Stimulated activated CD4-positive, alpha-beta T cell treated with anti-CD3 and anti-CD28 coated beads, Interleukin-12 subunit alpha, Interleukin-12 subunit beta, amount 100 ng/mL, for 24 hours (primary cell): ENCODE measurements around the gene MDFI.

Experiments
- DNase-seq, 2 experiments: peaks; one replicate each; pipeline ENCODE4 v3.0.0-alpha.2; 2020; ENCODE audit warnings: low read depth in 2 of 2

The MDFI gene, protein sequence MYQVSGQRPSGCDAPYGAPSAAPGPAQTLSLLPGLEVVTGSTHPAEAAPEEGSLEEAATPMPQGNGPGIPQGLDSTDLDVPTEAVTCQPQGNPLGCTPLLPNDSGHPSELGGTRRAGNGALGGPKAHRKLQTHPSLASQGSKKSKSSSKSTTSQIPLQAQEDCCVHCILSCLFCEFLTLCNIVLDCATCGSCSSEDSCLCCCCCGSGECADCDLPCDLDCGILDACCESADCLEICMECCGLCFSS

DNA sequence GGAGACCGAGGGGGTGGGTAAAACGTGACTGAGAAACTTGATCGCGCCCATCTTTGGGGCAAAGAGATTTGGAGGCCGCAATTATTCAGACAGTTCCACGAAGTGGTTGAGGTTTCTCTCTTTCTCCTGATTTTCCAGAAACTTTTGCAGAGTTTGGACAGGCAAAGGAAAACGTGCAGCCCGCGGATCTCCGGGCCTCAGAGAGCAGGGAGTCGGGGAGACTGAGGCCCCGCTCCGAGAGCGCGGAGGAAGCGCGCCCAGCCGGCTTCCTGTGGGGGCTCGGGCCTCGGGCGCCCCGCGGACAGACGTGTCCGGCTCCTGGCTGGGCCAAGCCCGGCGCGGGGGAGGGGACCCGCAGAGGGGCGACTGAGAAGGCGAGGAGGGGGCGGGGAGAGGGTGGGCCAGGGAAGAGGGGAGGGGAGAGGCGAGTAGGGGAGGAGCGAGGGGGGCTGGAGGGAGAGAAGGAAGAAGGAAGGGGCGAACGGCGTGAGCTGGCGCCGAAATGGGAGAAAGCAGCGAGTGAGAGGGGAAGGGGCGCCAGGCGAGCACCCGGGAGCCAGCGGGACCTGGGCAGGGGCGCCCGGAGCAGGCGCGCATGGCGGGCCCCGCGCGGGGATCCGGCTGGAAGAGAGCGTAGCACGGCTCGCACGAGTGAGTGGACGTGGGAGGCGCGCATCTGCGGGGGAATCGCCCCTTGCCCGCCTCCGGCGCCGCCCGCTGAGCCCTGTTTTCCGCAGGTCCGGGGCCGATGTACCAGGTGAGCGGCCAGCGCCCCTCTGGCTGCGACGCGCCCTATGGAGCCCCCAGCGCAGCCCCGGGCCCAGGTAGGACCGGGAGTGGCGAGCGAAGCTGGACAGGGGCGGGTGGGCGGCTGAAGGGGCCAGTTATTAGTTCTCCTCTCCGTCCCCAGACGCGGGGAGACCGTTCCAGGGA, at the start of gene MDFI:
MDFI (plus strand) TSS at position 467 of the 933 bp plus-strand sequence; CDS start at position 749, 282 bp downstream.
- DNase-seq, result no peak

DNA sequence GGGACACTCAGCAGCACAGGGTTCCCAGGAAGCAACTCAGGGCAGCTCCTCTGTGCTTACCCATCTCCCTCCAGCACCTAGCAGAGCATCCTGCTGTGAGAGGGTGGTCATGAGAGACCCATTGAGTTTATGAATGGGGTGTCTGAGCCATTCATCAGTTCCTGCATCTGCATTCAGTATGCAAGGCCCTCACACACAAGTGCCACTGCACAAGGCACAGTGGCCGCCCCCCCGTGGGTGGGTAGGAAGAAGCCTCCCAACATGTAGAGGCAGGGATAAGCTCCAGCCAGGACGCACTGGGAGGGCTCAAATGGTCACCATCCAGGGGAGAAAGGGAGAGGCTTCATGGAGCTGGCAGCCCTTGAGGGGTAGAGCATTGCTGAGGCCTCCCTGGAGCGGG, 49.0 kb upstream of the MDFI start:
- DNase-seq, result no peak

DNA sequence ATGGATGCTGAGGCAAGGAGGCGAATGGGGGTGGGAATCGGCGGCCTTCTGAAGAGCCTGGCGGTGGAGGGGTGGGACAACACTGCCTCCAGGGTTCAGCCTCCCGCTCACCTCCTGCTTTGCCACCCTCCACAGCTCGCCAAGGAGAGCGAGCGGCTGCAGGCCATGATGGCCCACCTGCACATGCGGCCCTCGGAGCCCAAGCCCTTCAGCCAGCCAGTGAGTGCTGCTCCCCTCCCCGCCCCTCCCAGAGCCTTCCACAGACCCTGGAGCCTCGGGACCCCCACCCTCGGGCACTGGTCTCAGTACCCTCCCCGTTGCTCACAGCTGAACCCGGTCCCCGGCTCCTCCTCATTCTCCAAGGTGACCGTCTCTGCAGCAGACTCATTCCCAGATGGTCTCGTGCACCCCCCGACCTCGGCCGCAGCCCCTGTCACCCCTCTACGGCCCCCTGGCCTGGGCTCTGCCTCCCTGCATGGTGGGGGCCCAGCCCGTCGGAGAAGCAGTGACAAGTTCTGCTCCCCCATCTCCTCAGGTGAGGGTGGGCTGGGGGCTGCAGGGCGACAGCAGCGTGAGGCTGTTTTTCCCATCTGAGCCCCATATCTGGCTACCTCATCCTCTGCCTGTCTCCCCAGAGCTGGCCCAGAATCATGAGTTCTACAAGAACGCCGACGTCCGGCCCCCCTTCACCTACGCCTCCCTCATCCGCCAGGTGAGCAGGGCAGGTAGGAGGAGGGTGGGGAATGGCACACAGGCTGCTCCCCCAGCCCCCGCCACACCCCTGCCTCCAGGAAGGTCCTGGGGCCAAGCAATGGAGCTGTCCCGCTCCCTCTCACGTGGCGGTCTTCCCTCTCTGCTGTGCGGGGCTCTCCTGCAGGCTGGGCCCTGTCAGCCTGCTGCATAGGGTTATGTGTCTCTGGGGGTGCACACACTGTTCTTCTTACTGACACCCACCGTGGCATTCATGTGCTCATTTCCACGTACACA, 48.3 kb upstream of the MDFI start:
- DNase-seq, result no peak

DNA sequence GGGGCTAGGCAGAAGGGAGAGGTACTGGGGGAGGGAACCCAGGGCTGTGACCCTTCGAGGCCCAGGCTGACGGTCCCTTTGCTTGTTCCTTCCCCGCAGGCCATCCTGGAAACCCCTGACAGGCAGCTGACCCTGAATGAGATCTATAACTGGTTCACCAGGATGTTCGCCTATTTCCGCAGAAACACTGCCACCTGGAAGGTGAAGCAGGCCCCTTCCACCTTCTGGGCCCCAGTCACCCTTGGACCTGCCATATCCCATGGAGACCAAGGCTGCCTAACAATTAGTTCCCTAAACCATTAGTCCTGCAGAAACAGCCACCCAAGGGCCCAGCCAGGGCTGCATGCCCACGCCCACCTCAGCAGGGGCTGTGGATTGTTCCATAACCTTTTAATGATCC, 47.1 kb upstream of the MDFI start:
- no peak for DNase-seq

DNA sequence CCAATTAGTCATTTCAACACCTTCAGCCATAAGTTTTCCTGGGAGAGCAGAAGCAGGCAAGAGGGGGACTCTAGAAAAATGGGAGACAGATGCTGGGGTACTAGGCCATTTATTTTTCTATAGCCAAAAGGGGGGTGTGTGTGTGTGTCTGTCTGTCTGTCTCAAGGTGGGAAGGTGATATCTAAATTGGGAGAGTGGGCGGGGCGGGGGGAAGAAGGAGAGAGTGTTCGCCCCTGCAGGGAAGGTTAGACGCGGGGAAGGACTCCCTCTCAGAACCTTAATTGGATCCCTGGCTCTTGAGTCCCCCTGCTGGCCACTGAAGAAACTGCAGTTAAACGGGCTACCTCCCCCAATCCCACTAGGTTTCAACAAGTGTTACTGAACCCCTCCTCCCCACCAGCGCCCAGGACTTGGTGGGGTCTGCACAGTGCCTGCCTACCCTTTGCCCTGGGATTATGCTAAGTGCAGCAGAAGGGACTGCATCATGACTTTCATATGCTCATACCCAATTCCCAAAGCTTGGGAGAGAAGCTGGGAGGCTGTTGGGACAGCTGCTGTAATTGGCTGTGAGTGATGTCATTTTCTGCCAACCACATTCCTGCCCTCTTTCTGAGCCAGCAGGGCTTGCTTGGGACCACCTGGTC, 46.3 kb upstream of the MDFI start:
- DNase-seq, result peak; percentile 62 to 79

DNA sequence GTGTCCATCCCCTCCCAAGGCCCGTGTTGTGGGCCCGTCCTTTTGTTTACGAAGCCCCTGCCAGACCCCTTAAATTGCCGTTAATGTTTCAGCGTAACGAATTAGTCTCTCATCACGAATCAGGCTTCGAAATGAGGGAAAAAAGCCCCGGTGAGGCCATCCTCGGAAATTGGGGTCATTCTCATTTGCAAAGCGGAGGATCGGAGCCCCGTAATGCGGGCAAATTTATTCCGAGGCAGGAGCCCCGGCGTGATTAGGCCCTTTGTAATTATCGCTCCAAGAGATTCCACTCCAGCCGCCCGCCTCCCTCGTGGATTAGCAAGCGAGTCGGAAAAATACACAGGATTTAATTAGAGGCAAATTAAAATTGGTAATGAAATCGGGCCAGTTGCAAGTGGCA, 44.9 kb upstream of the MDFI start:
- no peak for DNase-seq

DNA sequence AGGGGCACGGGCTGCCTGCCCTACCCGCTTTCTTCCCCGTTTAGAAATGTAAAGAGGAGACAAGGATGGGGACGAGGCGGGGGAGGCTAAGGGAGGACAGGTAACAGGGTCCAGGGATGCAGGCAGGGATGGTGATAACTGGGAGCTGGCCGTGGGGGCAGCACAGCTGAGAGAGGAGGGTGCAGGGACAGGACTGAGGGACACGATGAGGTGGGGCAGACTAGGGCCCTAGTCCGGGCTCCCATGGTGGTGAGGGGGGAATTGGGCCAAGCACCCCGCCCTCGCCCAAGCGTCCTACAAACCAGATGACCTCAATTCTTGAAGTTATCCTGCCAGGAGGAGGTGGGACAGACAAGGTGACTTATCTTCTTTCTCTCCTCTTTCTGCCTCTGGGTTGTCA, 44.4 kb upstream of the MDFI start:
- no peak for DNase-seq

DNA sequence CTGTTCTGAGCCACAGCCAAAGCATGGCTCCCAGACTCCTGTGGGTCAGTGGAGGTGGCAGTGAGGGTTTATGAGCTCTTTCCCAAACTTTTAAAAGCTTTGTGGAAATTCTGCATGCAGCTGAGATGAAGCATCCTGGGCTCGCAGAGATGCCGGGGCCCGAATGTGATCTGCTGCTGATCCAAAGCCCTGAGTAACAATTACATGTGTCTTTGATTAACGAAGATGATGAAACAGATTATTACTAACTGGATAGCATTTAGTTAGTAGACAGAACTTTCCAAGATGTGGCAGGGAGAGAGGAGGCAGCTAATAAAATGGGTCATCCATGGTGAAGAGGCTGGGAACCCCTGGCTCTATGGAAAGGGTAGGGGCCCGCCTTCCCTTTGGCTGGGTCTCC, 43.9 kb upstream of the MDFI start:
- DNase-seq, result no peak

DNA sequence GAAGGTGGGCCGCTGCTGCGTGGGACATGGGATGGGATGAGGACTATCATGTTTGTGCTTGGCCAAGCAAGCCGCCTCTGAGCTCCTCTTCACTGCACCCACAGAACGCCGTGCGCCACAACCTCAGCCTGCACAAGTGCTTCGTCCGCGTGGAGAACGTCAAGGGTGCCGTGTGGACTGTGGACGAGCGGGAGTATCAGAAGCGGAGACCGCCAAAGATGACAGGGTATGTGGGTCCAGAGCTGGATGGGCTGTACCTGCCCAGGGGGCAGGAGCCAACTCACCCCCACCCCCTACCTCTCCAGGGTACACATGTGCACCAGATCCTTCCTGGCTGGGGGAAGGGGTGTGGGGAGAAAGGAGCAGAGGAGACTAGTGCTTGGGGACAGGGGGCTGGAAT, 43.5 kb upstream of the MDFI start:
- no peak for DNase-seq

DNA sequence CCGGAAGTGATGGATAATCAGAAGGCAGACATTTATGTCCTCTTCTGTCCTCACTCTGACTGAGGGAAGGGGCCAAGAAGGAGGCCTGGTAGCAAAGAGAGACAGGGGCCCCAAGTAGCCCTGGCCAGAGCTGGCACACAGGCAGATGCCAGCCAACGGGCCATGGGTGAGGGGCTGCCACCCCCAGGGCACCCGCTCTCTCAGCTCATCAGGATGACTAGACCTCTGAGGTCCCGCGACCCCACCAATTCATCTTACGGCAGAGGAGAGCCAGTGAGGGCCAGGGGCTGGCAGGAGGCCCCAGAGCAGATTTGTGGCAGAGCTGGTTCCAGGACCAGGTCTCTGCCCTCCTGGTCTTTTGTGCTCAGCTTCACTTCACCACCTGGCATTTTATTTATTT, 43.1 kb upstream of the MDFI start:
- no peak for DNase-seq

DNA sequence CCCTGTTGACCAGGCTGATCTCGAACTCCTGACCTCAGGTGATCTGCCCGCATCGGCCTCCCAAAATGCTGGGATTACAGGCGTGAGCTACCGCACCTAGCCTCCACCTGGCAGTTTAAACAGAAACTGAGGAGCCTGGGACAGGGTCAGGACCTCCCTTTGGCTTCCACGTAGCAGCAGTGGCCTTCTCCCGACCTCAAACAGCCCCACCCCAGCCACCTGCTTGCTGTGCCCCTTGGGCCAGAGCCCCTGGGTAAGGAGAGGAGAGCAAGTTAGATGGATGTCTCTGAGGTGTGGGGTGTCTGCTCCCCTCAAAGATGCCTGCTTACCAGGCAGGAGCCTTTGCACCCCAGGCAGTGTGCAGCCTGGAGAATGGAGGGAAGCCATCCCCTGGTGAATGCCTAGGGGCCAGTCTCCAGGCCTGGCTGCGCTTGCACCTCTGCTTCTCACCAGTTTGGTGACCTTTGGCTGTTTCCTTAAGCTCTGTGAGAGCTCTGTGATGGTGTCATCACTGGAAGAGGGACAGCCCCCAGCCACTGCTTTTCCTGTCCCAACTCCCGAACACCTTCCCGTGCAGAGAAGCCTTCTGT, 42.1 kb upstream of the MDFI start:
- DNase-seq, result no peak

DNA sequence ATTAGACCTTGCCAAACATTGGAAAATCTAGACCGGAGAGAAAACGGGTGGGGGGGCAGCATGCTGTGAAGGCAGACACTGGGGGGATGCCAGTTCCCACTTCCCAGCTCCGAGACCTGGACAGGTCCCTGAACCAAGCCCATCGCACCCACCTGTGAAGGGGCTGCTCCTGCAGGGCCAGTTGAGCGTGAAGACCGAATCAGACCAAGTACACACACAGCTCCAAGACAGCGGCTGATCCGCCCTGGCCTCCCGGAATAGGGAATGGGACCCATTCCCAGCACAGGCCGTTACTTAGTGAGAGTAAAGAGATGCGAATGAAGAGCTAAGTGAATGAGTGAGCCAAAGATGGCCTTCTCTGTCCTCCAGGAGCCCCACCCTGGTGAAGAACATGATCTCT, 41.5 kb upstream of the MDFI start:
- DNase-seq, result no peak

DNA sequence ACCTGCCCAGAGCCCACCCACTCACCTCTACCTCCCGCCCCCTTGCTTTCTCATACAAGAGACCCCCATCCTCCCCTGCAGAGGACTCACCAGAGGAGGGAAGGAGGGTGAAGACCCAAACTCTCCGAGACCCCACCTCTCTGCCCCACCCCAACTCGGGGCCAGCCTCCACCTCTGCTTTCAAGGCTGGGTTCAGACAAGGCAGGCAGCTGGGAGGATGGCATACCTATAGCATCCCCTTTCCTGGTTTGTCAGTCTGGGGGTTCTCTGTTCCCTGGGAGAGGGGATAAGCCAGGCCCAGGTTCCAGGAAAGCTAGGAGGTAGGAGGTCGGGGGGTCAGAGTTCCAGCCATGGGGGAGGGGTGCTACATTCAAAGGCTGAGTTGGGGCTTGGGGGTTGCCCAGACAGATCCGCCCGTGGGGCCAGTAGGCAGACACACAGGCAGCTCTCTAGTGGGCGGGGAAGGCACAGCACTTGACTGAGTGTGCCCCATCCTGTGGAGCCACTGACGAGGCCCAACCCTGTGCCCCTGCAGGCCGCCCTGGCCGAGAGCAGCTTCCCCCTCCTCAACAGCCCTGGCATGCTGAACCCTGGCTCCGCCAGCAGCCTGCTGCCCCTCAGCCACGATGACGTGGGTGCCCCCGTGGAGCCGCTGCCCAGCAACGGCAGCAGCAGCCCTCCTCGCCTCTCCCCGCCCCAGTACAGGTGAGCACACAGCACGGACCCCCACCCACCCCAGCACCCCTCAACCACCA, 40.8 kb upstream of the MDFI start:
- no peak for DNase-seq

DNA sequence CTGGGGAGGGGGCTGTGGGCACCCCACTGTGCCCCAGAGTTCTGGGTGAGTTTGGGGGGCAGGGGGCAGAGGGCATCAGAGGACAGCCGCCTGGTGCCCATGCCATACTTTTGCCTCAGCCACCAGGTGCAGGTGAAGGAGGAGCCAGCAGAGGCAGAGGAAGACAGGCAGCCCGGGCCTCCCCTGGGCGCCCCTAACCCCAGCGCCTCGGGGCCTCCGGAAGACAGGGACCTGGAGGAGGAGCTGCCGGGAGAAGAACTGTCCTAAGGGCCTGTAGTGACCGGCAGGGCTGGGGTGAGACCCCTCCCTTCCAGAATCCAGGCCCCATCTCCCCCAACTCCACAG, 39.6 kb upstream of the MDFI start:
- no peak for DNase-seq

DNA sequence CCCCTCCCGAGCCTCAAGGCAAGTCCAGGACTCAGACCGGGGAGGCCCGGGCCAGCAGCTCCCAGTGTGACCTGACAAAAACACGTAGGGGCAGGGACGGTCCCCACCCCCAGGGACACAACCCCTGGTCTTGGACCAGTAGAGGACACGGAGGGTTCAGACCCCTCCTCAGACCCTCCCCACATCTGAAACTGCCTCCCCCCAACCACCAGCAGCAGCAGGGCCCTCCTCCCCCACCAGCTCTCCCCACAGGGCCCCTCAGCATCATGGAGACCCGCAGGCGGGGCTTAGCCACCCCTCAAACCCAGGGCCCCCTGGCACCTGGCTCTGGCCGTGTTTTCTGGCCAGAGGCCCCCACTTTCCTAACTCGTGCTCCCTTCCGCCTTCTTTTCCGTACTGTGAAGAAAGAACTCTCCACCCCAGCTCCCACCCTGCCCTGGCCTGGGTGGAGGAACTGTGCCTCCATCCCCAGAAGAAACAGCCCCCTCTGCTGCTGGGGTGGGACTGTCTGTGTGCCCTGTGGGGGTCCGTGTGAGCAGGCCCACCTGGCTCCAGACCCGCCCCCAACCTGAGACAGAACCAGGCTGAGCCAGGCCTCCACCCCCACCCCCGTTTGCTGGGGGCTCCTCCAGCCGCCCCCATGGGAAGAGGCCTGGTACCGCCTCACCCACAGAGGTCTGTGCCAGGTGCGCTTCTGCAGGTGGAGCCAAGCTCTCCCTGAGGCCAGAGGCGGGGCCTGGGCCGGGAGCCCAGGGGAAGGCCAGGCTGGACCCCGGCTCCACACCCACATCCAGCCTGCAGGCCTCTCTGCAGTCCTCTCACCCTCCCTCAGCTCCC, 39.0 kb upstream of the MDFI start:
- no peak for DNase-seq

DNA sequence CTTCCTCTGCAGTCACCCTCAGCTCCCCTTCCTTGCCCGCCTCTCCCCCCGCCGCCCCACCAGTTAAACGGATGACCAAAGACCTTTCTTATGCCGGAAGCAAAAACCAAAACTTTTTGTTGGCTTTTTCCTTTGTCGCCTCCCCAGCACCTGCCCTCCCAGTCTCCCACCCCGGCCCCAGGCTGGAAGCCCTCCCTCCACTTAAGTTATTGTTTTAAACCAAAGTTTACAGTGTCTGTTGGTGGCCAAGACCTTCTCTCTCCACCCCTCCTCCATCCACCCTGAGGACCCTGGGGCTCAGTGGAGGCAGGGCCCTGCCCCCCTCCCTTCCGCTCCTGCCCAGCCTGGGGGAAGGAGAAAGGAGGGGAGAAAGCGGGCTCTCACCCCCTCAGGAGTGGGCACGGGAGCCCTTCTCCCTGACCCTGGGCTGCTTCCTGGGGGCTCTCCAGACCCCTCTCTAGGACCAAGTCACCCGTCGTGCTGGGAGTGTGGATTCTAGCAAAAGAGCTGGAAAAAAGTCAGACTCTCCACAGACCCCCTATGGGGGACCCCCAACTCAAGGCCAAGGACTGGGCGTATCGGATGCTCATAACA, 38.3 kb upstream of the MDFI start:
- no peak for DNase-seq

DNA sequence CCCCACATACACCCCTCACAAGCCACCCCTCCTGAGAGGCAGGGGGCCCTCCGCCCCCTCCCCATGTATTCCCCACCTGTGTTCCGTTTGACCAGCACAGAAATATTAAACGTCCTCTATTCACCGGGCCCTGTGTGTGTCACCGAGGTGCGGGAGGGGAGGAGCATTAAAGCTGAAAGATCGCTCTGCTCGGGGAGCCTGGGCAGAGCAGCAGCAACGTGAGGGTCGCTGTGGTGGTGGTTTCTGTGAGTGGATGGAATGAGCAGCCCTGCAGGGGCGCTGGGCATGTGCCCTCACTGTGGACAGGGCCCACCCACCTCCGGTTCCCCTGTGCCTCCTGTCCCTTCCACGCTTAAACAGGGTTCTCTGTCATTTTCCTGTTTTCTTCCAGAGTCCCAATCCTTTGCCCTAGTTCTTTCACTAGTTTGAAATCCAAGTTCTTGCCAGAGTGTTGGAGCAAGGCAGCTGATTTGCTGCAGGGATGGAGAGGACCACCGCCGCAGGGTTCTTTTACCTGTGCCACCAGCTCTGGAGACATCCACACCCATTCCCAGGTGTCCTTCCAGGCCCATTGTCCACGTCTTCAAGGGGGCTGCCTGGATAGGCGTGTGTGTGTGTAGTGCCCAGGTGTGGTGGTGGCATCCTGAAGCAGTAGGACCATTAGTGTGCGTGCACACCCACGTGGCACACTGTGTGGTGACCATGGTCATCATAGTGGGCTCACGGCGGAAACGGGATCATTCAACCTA, 37.6 kb upstream of the MDFI start:
- DNase-seq, result no peak

DNA sequence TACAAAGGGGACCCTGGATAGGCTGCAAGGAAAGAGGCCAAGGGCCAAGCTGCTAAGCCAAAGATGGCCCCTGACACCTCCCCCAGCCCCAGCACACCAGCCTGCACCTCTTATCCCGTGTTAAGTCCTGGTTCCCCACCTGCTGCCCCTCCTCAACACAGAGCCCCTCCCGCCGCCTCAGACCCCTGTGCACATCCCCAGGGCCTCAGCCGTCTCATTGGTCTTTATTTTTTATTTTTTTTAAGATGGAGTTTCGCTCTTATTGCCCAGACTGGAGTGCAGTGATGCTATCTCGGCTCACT, 37.1 kb upstream of the MDFI start:
- DNase-seq, result no peak

DNA sequence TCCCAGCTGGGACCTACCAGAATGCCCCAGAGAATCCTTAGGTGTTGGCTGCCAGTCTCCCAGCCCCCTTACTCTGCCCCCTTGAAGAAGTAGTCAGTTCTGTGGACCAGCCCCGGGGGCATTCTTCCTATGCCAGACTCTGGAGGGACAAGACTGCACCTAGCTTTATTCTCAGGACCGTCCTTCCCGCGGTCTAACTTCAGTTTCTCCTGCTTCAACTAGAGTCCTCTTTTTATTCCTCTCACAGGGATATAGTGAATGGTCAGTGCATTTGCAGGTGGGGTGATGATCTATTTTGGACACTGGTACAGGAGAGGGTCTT, 35.9 kb upstream of the MDFI start:
- DNase-seq, result no peak
